ENCODE measurements around the gene RAB7A. TPM values are rescaled to one million over a fixed set of nuclear protein-coding genes. Genes with fewer than 3 reads are reported as not detected.

RAB7A gene
- polyA plus RNA-seq, 1 donor (not counting 4 experiments of a cell fraction or from before 2014, with no cell fraction given): 364 TPM

GRCh38 chr3:128815318-128816064 lies 89.5 kb downstream of the RAB7A start:
- Histone ChIP-seq H3K9me1 (ENCODE audit: control insufficient read depth, extremely low read depth, insufficient read depth, low read length) (peaks cover 6% of the 10 kb centered on the region), H3K4me3 (ENCODE audit: control insufficient read depth in 2 of 3, extremely low read depth in 1 of 3, insufficient read depth in 2 of 3, low read depth in 1 of 3, low read length in 3 of 3) (no peak overlapping the region), H4K20me1 (ENCODE audit: control insufficient read depth, extremely low read depth, insufficient read depth, low read length) (no peaks in the 10 kb centered on the region), H2AFZ (ENCODE audit: control insufficient read depth, low read length) (no peak overlapping the region), H3K27ac (ENCODE audit: control insufficient read depth, insufficient read depth, low read length) (no peak overlapping the region), H3K79me2 (ENCODE audit: control insufficient read depth, insufficient read depth, low read length) (no peaks in the 10 kb centered on the region), H3K4me2 (ENCODE audit: control insufficient read depth, extremely low read depth, insufficient read depth, low read depth, low read length) (no peak overlapping the region), H3K4me1 (ENCODE audit: control insufficient read depth, extremely low read depth, insufficient read depth, low read length) (no peaks in the 10 kb centered on the region), H3K9ac (ENCODE audit: control insufficient read depth, extremely low read depth, insufficient read depth, low read length) (no peak overlapping the region), H3K27me3 (ENCODE audit: control insufficient read depth, extremely low read depth, insufficient read depth, low read length) (no peaks in the 10 kb centered on the region), H3K36me3 (ENCODE audit: control insufficient read depth in 2 of 2, extremely low read depth in 1 of 2, insufficient read depth in 2 of 2, low read length in 2 of 2) (peaks cover 33 to 54% of the 10 kb centered on the region in 2 experiments), H3K9me3 (ENCODE audit: control insufficient read depth, low read depth, low read length) (no peaks in the 10 kb centered on the region)
- DNase-seq (ENCODE audit: low read depth, low spot score) (no peak), FAIRE-seq (no peak)
- dilution Hi-C loops (cut with MboI; ENCODE audit: extremely low pct_ligation_motif_present, low sequenced_read_pairs): no loop called here
- TF ChIP-seq EZH2 (IDR thresholded peaks at IDR 0.05; ENCODE audit: low read length): no peak
- TF ChIP-seq, protein P1, sequence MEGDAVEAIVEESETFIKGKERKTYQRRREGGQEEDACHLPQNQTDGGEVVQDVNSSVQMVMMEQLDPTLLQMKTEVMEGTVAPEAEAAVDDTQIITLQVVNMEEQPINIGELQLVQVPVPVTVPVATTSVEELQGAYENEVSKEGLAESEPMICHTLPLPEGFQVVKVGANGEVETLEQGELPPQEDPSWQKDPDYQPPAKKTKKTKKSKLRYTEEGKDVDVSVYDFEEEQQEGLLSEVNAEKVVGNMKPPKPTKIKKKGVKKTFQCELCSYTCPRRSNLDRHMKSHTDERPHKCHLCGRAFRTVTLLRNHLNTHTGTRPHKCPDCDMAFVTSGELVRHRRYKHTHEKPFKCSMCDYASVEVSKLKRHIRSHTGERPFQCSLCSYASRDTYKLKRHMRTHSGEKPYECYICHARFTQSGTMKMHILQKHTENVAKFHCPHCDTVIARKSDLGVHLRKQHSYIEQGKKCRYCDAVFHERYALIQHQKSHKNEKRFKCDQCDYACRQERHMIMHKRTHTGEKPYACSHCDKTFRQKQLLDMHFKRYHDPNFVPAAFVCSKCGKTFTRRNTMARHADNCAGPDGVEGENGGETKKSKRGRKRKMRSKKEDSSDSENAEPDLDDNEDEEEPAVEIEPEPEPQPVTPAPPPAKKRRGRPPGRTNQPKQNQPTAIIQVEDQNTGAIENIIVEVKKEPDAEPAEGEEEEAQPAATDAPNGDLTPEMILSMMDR (optimal IDR thresholded peaks at IDR 0.05 in 1 of 3, IDR thresholded peaks at IDR 0.05 in 1 of 3, conservative IDR thresholded peaks at IDR 0.05 in 1 of 3; ENCODE audit: extremely low read depth in 1 of 3, insufficient read depth in 2 of 3, low read length in 3 of 3): no peak

DNA sequence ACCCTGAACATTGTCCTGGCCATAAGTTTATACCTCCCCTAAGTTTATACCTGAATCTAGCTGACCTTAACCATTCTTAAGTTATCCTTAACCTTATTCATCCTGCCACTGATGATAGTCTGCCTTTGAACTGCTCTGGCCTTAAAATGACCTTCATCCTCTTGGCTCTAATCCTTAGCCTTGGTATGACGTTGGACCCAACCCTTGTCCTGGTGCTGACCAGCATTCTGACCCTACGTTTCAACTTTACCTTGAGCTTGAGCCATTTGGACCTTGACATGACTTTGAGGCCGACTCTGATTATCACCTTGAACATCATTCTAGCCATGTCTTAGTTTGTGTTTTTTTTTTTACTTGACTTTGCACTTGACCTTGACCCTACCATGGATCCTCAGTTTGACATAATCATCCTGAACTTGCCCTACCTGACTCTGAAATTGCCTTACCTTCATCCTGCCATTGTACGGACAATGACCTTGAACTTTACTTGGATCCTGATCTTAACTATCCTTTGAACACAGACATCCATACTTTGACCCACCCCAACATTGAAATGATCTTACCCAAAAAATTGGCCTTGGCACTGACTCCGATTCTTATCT lies 92.3 kb downstream of the RAB7A start:
- no peaks in the 10 kb centered on the region for H4K20me1 ChIP-seq (ENCODE audit: control insufficient read depth, extremely low read depth, insufficient read depth, low read length)
- H3K27me3 ChIP-seq (ENCODE audit: control insufficient read depth, extremely low read depth, insufficient read depth, low read length): no peaks in the 10 kb centered on the region
- FAIRE-seq (no peak), DNase-seq (ENCODE audit: low read depth, low spot score) (no peak)
- H3K4me1 ChIP-seq (ENCODE audit: control insufficient read depth, extremely low read depth, insufficient read depth, low read length): no peaks in the 10 kb centered on the region
- H3K36me3 ChIP-seq (ENCODE audit: control insufficient read depth in 2 of 2, extremely low read depth in 1 of 2, insufficient read depth in 2 of 2, low read length in 2 of 2): peaks cover 22 to 42% of the 10 kb centered on the region in 2 experiments
- H2AFZ ChIP-seq (ENCODE audit: control insufficient read depth, low read length): no peak overlapping the region
- H3K9me3 ChIP-seq (ENCODE audit: control insufficient read depth, low read depth, low read length): no peaks in the 10 kb centered on the region
- dilution Hi-C loops (cut with MboI; ENCODE audit: extremely low pct_ligation_motif_present, low sequenced_read_pairs): no loop called here
- H3K4me3 ChIP-seq (ENCODE audit: control insufficient read depth in 2 of 3, extremely low read depth in 1 of 3, insufficient read depth in 2 of 3, low read depth in 1 of 3, low read length in 3 of 3): no peak overlapping the region
- no peaks in the 10 kb centered on the region for H3K79me2 ChIP-seq (ENCODE audit: control insufficient read depth, insufficient read depth, low read length)
- H3K27ac ChIP-seq (ENCODE audit: control insufficient read depth, insufficient read depth, low read length): no peak overlapping the region
- no peak overlapping the region for H3K4me2 ChIP-seq (ENCODE audit: control insufficient read depth, extremely low read depth, insufficient read depth, low read depth, low read length)
- H3K9me1 ChIP-seq (ENCODE audit: control insufficient read depth, extremely low read depth, insufficient read depth, low read length): peaks cover 2% of the 10 kb centered on the region
- TF ChIP-seq EZH2 (IDR thresholded peaks at IDR 0.05; ENCODE audit: low read length): no peak
- TF ChIP-seq, protein P1 (optimal IDR thresholded peaks at IDR 0.05 in 1 of 3, IDR thresholded peaks at IDR 0.05 in 1 of 3, conservative IDR thresholded peaks at IDR 0.05 in 1 of 3; ENCODE audit: extremely low read depth in 1 of 3, insufficient read depth in 2 of 3, low read length in 3 of 3): no peak
- no peak overlapping the region for H3K9ac ChIP-seq (ENCODE audit: control insufficient read depth, extremely low read depth, insufficient read depth, low read length)
